ENCODE measurements around the gene GNAO1. TPM values are rescaled to one million over a fixed set of nuclear protein-coding genes. Genes with fewer than 3 reads are reported as not detected.

GNAO1 gene
- polyA plus RNA-seq, 6 donors from 2014 or later, result 0.07 to 0.55 TPM; not detected in 4

DNA sequence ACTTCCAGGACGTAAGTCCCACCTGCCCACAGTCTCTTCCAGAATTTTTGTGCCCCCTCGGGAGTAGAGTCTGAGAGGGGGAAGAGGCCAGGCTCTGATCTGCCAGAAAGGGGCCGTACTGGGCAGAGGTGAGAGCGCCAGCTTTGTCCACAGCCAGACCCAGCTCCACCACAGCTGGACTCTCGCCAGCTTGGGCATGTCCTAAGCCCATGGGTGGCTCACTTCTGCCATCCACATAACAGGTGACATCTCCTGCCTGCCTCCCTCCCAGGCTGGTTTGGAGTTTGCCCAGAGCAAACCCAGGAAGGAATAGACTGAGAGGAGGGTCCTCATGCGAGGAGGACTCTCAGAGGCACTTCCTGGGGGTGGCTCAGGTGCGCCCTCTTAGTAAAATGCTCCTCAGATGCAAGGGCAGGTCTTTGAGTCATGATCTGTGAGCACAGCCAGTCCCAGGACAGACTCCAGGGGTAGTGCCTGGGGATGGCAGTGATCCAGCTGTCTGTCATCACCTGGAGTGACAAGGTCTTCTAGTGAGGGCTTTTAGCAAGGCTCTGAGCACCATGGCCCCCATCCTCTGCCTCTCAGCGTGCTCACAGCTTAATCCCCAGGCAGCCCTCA is 144.9 kb downstream of the GNAO1 start:
- ATAC-seq (ENCODE audit: low read depth in 2 of 2), result no peak
- H3K36me3 Mint-ChIP-seq, result no peaks in the 10 kb centered on the region

DNA sequence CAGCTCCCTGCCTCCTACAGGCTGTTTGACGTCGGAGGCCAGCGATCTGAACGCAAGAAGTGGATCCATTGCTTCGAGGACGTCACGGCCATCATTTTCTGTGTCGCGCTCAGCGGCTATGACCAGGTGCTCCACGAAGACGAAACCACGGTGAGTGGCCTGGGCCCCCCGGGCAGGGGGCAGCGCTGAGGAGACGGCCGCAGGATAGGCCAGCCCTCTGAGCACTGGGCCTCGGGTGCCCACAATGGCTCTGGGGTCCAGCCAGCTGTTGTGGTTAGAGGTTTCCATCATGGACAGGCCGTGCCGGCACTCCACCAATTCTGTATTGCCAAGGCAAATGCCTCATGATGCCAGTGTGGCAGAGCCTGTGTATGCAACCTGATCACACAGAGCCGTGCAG is 145.4 kb downstream of the GNAO1 start:
- no peaks in the 10 kb centered on the region for H3K27me3 Mint-ChIP-seq
- H3K27ac Mint-ChIP-seq, result no peak overlapping the region
- H3K9me3 Mint-ChIP-seq, result peaks cover 0 to 2% (median 0%) of the 10 kb centered on the region in 7 donors

More for the DNA sequence above, 144.9 kb downstream of the GNAO1 start:
- no peak for DNase-seq
- Mint-ChIP-seq H3K4me1 (no peaks in the 10 kb centered on the region), H3K9me3 (peaks cover 0 to 2% (median 0%) of the 10 kb centered on the region in 7 donors), H3K27me3 (no peaks in the 10 kb centered on the region), H3K27ac (no peak overlapping the region), H3K4me3 (no peak overlapping the region)

DNA sequence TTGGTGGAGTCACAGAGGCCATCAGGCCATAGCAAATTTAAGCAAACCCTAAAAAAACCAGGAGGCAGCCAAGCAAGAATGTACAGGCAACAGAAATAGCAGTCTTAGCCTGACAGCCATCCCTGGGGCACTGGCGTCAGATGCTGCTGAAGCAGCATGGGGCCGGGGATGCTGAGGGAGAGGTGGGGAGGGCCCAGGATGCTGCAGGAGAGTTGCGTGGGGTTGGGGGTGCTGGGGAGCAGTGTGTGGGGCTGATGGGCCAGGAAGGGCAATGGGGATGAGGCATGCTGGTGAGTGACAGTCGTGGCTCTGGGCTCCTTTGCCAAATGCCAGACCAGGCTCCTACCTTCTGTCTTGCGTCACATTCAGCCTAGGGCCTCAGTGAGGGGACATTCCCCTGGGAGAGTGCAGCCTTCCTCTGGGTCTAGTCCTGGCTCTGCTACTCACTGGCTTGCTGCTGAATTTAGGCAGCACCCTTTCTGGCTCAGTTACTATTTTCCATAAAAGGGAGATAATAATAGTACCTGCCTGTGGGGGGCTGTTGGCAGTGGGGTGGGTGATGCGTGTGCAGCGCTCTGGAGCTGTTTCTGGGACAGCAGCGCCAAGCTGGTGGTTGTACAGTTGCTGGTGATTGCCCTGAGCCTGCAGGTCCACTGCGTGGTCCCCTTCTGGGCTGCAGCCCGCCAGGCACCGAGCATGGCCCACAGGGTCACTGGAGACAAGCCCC is 146.0 kb downstream of the GNAO1 start:
- ATAC-seq (ENCODE audit: low read depth in 2 of 2), result no peak
- Mint-ChIP-seq H3K4me3 (no peak overlapping the region), H3K9me3 (peaks cover 0 to 2% (median 0%) of the 10 kb centered on the region in 7 donors), H3K27ac (no peak overlapping the region), H3K36me3 (no peaks in the 10 kb centered on the region), H3K27me3 (no peaks in the 10 kb centered on the region), H3K4me1 (no peaks in the 10 kb centered on the region)
- DNase-seq, result no peak

More for the DNA sequence above, 145.4 kb downstream of the GNAO1 start:
- H3K4me1 Mint-ChIP-seq, result no peaks in the 10 kb centered on the region
- DNase-seq (no peak), ATAC-seq (ENCODE audit: low read depth in 2 of 2) (no peak)
- no peaks in the 10 kb centered on the region for H3K36me3 Mint-ChIP-seq
- H3K4me3 Mint-ChIP-seq, result no peak overlapping the region

DNA sequence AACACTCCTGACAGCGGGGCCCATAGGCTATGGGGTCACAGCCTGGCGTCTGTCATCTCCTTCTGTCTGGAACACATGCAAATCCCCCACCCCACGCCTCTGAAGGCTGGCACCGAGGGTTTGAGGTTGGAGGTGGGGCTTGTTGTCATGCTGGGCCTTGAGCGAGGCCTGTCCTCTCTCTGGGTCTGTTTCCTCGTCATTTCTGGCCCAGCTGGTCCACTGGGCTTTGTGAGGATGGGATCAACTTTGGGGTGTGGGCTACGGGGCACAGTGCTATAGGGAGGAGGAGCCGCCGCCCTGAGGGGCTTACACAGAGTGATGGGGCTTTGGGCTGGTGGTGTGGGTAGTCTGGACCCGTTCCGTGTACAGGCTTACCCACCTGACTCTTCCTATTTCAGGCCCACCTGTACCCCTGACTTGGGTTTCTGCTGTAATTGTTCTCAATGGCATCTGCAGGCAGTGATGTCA is 146.6 kb downstream of the GNAO1 start:
- Mint-ChIP-seq H3K4me1 (no peaks in the 10 kb centered on the region), H3K36me3 (no peaks in the 10 kb centered on the region), H3K4me3 (no peak overlapping the region), H3K27me3 (no peaks in the 10 kb centered on the region), H3K27ac (no peak overlapping the region), H3K9me3 (peaks cover 0 to 2% (median 0%) of the 10 kb centered on the region in 7 donors)
- DNase-seq, result no peak
- ATAC-seq (ENCODE audit: low read depth in 2 of 2), result no peak

DNA sequence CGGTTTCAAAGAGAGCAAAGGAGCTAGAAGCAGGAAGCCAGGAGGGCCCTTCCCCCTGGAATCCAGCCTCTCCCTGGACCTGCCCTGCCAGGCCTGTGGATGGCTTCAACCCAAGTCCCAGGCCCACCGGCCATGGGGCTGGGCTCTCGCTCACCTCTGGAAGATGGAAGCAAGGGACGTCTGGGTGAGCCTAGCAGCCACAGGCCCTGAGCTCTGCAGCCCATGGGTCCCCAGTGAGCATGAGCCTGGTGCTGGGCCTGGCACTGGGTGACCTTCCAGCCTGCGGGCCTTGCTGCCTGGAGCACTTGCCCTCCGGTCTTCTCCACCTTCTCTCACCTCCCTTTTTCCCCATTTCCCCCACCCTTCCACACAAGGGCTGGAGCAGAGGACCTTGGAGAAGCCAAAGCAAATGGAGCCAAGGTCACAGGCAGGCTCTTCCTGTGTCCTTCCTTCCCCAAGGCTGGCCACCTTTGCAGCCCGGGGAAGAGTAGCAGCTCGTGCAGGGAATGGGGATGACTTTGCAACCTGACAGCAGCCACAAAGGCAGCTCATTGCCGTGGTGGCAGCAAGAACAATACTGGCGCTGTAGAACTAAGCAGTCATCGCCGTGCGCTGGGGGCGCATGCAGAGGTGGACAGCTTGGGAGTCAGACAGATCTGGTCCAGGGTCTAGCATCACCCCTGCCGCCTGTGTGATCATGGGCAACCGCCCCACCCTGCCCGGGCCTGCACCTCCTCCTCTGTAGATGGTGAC is 147.5 kb downstream of the GNAO1 start:
- no peak overlapping the region for H3K27ac Mint-ChIP-seq
- ATAC-seq (ENCODE audit: low read depth in 2 of 2) (no peak), DNase-seq (no peak)
- no peak overlapping the region for H3K4me3 Mint-ChIP-seq
- H3K9me3 Mint-ChIP-seq, result peaks cover 0 to 2% (median 0%) of the 10 kb centered on the region in 7 donors
- H3K27me3 Mint-ChIP-seq, result no peaks in the 10 kb centered on the region
- no peaks in the 10 kb centered on the region for H3K4me1 Mint-ChIP-seq
- no peaks in the 10 kb centered on the region for H3K36me3 Mint-ChIP-seq

DNA sequence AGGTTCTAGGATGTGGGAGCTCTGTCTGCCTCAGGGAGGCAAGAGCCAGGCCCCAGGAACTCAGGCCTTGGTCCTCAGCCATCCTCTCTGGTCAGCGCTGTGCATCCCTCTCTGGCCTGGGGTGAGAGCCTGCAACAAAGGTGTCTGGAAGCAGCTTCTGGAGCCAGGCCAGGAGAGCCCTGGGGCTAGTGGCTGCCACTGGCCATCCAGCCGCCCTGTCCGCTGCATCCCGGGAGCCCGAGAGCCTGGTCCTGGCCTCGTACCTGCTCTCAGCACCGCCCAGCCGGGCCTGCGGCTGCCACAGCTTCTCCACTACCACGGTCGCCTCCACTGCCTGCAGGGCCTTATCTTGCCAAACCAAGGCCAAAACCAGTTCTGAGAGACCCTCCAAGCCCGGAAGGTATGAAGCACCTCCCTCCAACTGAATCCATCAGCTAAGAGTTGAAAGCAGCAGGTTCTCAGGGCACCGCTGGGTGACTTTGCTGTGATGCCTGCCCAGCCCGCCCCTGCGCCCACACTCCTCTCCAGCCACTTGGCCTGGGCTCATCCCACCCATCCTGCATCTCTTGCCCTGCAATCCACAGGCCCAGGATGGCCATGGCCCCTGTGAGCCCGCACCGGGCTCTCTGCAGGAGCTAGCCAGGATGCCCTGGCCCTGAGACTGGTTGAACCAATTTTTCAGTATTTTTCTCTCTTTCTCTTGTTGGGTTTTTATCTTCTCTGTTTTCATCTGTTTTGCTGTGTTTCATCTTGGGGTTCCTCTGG is 148.3 kb downstream of the GNAO1 start:
- ATAC-seq (ENCODE audit: low read depth in 2 of 2), result no peak
- no peak for DNase-seq
- H3K4me1 Mint-ChIP-seq, result no peaks in the 10 kb centered on the region
- no peaks in the 10 kb centered on the region for H3K9me3 Mint-ChIP-seq
- H3K27ac Mint-ChIP-seq, result peak overlapping the region in 2 of 6 donors; percentile 46 to 47
- no peaks in the 10 kb centered on the region for H3K36me3 Mint-ChIP-seq
- no peak overlapping the region for H3K4me3 Mint-ChIP-seq
- H3K27me3 Mint-ChIP-seq, result no peaks in the 10 kb centered on the region

DNA sequence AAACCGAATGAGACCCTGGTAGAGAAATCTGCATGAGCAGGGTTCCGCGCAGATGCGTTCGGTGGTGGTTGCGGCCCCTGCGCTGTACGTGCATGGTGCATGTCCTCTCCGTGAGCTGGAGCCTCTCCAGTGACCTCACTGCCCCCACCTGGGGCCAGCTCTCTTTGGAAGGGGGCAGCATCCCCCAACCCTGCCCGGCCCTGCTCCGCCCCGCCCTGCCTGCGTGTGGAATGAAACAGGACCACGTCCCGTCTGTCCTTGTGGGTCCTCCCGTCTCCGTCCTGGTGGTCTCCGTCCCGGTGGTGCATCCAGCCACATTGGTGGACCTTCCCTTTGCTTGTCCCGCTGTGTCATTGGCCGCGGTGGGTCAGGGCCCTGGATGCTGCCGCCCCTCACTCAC is 149.1 kb downstream of the GNAO1 start:
- H3K36me3 Mint-ChIP-seq, result no peaks in the 10 kb centered on the region
- H3K27ac Mint-ChIP-seq, result no peak overlapping the region

DNA sequence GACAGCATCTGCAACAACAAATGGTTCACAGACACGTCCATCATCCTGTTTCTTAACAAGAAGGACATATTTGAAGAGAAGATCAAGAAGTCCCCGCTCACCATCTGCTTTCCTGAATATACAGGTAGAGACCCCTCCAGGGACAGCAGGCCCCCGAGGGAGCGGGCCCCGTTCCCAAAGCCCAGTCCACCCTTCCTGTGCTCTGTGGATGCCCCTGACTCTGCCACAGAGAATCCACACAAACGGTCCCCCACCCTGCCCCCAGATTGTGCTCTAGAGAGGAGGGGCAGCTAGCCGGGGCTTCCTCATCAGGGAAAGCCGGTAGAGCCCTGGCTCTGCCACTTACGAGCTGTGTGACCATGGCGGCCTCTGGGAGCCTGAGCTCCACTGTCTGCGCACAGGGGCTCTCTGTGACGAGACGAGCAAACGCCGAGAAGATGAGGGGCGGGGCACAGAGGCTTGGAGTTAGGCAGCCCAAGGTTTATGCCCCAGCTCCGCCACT is 149.6 kb downstream of the GNAO1 start:
- Mint-ChIP-seq H3K4me3 (no peak overlapping the region), H3K27me3 (peaks cover 0 to 2% (median 0%) of the 10 kb centered on the region in 3 donors), H3K4me1 (no peaks in the 10 kb centered on the region), H3K9me3 (no peaks in the 10 kb centered on the region), H3K36me3 (no peaks in the 10 kb centered on the region), H3K27ac (peak overlapping the region in 1 of 6 donors; percentile 83)
- DNase-seq, result no peak
- ATAC-seq (ENCODE audit: low read depth in 2 of 2), result no peak

More for the DNA sequence above, 149.1 kb downstream of the GNAO1 start:
- DNase-seq, result no peak
- H3K27me3 Mint-ChIP-seq, result no peaks in the 10 kb centered on the region
- no peak for ATAC-seq (ENCODE audit: low read depth in 2 of 2)
- no peaks in the 10 kb centered on the region for H3K9me3 Mint-ChIP-seq
- no peak overlapping the region for H3K4me3 Mint-ChIP-seq
- no peaks in the 10 kb centered on the region for H3K4me1 Mint-ChIP-seq

DNA sequence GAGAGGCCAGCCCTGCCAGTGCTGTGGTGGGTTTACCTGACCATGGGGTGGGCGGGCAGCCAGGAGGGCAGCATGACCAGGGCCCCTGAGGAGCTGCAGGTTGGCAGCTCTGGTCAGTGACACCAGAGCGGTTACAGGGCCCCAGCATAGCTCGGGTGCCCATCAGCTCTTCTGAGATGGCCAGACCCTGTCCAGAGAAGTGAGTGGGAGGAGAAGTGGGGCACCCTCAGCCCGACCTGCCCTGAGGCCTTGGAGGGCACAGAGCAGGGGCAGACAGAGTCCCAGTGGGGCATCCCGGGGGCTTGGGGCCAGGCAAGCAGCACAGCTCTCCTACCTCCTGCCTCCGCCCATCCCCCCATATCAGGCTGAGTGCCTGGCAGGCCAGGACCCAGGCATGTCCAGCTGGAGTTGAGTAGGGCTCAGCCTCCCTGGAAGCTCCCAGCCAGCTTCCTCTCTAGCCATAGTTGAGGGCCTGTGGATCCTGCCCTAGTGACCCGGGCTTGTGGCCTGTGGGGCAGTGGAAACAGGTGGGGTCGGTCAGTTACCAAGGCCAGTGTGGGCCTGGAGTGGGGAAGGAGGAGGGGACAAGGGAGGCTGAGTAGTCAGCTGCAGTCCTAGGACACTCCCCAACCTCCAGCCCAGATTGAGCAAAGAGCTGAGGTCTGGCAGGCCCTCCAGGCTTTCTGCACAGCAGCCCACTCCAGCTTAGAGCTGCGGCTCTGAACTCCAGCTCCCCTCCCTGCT is 150.5 kb downstream of the GNAO1 start:
- H3K27me3 Mint-ChIP-seq, result peaks cover 0 to 5% (median 0%) of the 10 kb centered on the region in 3 donors
- H3K9me3 Mint-ChIP-seq, result no peaks in the 10 kb centered on the region
- H3K36me3 Mint-ChIP-seq, result no peaks in the 10 kb centered on the region
- no peak overlapping the region for H3K27ac Mint-ChIP-seq
- DNase-seq (no peak), ATAC-seq (ENCODE audit: low read depth in 2 of 2) (no peak)
- no peak overlapping the region for H3K4me3 Mint-ChIP-seq
- H3K4me1 Mint-ChIP-seq, result no peaks in the 10 kb centered on the region

DNA sequence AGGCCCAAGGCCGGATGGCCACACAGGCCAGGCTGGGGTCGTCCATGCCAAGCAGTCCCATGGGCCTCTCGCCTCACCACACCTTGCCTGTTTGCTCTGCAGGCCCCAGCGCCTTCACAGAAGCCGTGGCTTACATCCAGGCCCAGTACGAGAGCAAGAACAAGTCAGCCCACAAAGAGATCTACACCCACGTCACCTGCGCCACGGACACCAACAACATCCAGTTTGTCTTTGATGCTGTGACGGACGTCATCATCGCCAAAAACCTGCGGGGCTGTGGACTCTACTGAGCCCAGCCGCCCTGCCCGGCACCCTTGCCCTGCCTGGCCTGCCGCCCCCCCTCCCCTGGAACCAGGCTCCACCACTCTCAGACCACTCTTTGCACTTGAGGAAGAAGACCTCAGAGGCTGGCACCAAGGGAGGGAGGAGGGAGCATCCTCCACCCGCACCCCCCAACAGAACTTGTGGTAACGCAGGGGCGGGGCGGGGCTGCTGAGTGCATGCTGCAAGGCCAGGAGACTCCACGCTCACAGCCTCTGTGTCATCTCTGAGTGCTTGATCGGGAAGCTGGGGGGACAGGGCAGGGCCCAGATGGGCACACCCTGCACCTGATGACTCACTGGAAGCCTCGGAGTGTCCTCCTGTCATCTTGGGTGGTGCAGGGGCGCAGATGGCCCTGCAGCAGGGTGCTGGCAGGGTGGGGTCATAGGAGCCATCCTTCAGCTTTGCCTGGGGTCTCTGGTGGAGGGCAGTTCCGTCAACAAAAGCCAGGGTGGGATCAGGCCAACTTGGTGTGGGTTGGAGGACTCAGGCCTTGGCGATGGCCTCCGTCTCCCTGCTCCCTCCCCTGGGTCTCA is 152.6 kb downstream of the GNAO1 start:
- H3K27ac Mint-ChIP-seq, result no peak overlapping the region
- H3K4me1 Mint-ChIP-seq, result no peaks in the 10 kb centered on the region
- DNase-seq (no peak), ATAC-seq (ENCODE audit: low read depth in 2 of 2) (no peak)
- H3K9me3 Mint-ChIP-seq, result no peaks in the 10 kb centered on the region
- H3K36me3 Mint-ChIP-seq, result no peaks in the 10 kb centered on the region
- peaks cover 0 to 8% (median 5%) of the 10 kb centered on the region in 3 donors for H3K27me3 Mint-ChIP-seq
- H3K4me3 Mint-ChIP-seq, result no peak overlapping the region

DNA sequence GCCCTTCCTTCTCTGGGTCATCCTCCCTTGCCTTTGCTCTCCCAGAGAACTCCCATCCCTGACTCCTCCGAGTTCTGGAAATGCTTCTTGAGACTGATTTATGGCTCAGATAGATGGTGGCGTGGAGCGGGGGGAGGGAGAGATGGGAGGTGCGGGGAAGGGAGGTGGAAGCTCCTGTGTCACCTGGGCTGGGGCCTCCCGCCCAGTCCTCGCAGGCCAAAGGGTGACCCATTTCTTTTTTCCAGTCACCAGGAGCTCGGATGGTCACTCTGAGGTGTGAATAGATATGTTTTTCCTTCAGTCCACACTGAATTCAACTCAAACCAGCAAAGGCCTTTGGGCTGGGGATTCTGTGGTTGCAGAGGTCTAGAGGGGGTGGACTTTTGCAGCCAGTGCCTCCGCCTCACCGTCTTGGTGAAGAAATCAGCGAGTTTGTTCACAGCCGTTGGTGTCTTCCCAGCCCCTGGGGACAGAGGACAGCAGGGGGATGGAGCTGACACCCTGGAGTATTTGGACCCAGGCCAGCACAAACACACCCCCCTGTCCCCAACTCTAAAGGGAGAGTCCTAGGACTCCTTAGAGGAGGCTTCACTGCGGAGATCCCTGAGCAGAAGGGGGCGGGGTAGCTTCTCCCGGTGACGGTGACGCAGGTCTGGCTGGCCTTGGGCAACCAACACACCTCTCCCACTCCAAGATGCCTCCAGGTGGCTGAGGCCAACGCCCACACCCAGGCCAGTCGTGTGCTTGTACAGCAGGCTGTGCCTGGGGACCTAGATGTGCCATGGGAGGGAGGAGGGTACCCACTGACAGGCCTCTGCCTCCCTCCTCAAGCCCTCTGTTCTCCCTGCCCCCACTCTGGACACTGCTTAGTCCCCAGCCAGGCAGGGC is 153.5 kb downstream of the GNAO1 start:
- ATAC-seq (ENCODE audit: low read depth in 2 of 2), result no peak
- Mint-ChIP-seq H3K9me3 (no peaks in the 10 kb centered on the region), H3K4me1 (no peaks in the 10 kb centered on the region), H3K27ac (no peak overlapping the region), H3K27me3 (peaks cover 0 to 17% (median 14%) of the 10 kb centered on the region in 3 donors), H3K4me3 (no peak overlapping the region), H3K36me3 (no peaks in the 10 kb centered on the region)
- DNase-seq, result no peak

Data from naive B cell (primary cell).